HepG2 (cell line): ENCODE results near the gene USP30. TPM values are rescaled to one million over a fixed set of nuclear protein-coding genes. Genes with fewer than 3 reads are reported as not detected.

Source experiments
- ATF5 ChIP-seq: sonication (generic); formaldehyde crosslinking; IDR thresholded peaks from 2 replicates; pipeline ENCODE4 v1.4.0; 2020; ENCODE audit warnings: mild to moderate bottlenecking, low read depth, missing genetic modification reagents
- BRF2 ChIP-seq: sonication (generic); formaldehyde crosslinking; IDR thresholded peaks from 2 replicates; pipeline ENCODE4 v1.8.1; 2022; ENCODE audit warnings: mild to moderate bottlenecking, missing genetic modification reagents
- CREB3 ChIP-seq: sonication (generic); formaldehyde crosslinking; IDR thresholded peaks from 2 replicates; pipeline ENCODE4 v1.5.0; 2020; ENCODE audit warnings: missing genetic modification reagents
- JUN ChIP-seq: sonication (generic); formaldehyde crosslinking; IDR thresholded peaks from 2 replicates; pipeline ENCODE4 v1.4.0; 2020; ENCODE audit warnings: mild to moderate bottlenecking, missing genetic modification reagents
- LCORL ChIP-seq, 2 experiments: fragments of 450-650 bp in 1 of 2; sonication (generic) in 1 of 2; formaldehyde crosslinking in 1 of 2; IDR thresholded peaks; 2 replicates each; pipeline versions ENCODE4 v1.5.0 to v1.6.1; 2017 to 2020; ENCODE audit warnings: antibody characterized with exemption in 1 of 2, missing genetic modification reagents in 1 of 2
- NCOR1 ChIP-seq: fragments of 200-600 bp; sonication (generic); IDR thresholded peaks from 2 replicates; pipeline ENCODE4 v1.7.0; 2017; ENCODE audit warnings: antibody characterized with exemption, low read length, borderline replicate concordance
- NRL ChIP-seq: sonication (generic); formaldehyde crosslinking; IDR thresholded peaks from 2 replicates; pipeline ENCODE4 v1.5.0; 2020; ENCODE audit warnings: missing genetic modification reagents, mild to moderate bottlenecking, moderate library complexity, borderline replicate concordance
- TFAP4 ChIP-seq: sonication (generic); IDR thresholded peaks from 2 replicates; pipeline ENCODE4 v1.6.1; 2016; ENCODE audit warnings: low read depth, borderline replicate concordance
- USF2 ChIP-seq, 2 experiments: sonication (generic) in 1 of 2; formaldehyde crosslinking in 1 of 2; IDR thresholded peaks; 2 replicates each; pipeline versions ENCODE4 v1.5.1 to v1.6.1; 2011 to 2020; ENCODE audit warnings: borderline replicate concordance in 1 of 2, low read depth in 1 of 2, low read length in 1 of 2, mild to moderate bottlenecking in 1 of 2, missing genetic modification reagents in 1 of 2, moderate library complexity in 1 of 2
- ZBTB10 ChIP-seq: sonication (generic); formaldehyde crosslinking; IDR thresholded peaks from 2 replicates; pipeline ENCODE4 v1.4.0; 2020; ENCODE audit warnings: missing genetic modification reagents, borderline replicate concordance
- ZFYVE20 ChIP-seq: sonication (generic); formaldehyde crosslinking; IDR thresholded peaks from 2 replicates; pipeline ENCODE4 v1.8.0; 2023; ENCODE audit warnings: low read depth, mild to moderate bottlenecking, moderate library complexity, missing genetic modification reagents, borderline replicate concordance
- ZNF256 ChIP-seq: sonication (generic); formaldehyde crosslinking; conservative IDR thresholded peaks from 2 replicates; pipeline ENCODE4 v1.4.0; 2020; ENCODE audit warnings: missing genetic modification reagents
- ZNF414 ChIP-seq: sonication (generic); formaldehyde crosslinking; IDR thresholded peaks from 2 replicates; pipeline ENCODE4 v1.5.0; 2020; ENCODE audit warnings: missing genetic modification reagents
- ZNF614 ChIP-seq: IDR thresholded peaks from 2 replicates; pipeline ENCODE4 v1.6.1; 2018; ENCODE audit warnings: missing biosample characterization, missing genetic modification reagents, inconsistent platforms, borderline replicate concordance
- ZNF660 ChIP-seq: sonication (generic); formaldehyde crosslinking; IDR thresholded peaks from 2 replicates; pipeline ENCODE4 v1.5.1; 2020; ENCODE audit warnings: mild to moderate bottlenecking, low read depth, missing genetic modification reagents, borderline replicate concordance
- ZSCAN20 ChIP-seq: sonication (generic); formaldehyde crosslinking; IDR thresholded peaks from 2 replicates; pipeline ENCODE4 v1.4.0; 2020; ENCODE audit warnings: missing genetic modification reagents, mild to moderate bottlenecking, borderline replicate concordance
- polyA plus RNA-seq, 8 experiments: library from polyadenylated mRNA; depleted of rRNA in 3 of 8; stranded (reverse) in 7 of 8; unstranded in 1 of 8; fragments of >200 nt; fragmentation: Illumina TruSeq in 4 of 8; extraction: Trizol in 4 of 8; gene quantifications; 2 replicates each; pipeline versions ENCODE4 v1.2.1 to v1.2.3, GENCODE V29; 2011 to 2016; ENCODE audit warnings: low read depth in 4 of 8, missing spikeins in 1 of 8, mixed read lengths in 1 of 8; ENCODE audit not compliant: insufficient read depth in 1 of 8
- total RNA-seq, 5 experiments: library from RNA; depleted of rRNA; stranded (reverse); fragments of >200 nt; fragmentation: Illumina TruSeq; extraction: Trizol; gene quantifications; 2 replicates each; pipeline ENCODE4 v1.2.3, GENCODE V29; 2016; ENCODE audit warnings: low read depth in 1 of 5

The USP30 gene
- total and polyA plus RNA-seq, 2 of the 13 experiments (the other 11 are each of a cell fraction or from before 2014, with no cell fraction given), result 11.2 to 20.8 TPM

- no peak for TF ChIP-seq ZBTB10 (CRISPR knock-in tag)
- peak; percentile 64; the same call in 1 of the 2 replicates for TF ChIP-seq NRL (CRISPR knock-in tag)
- peak; percentile 72; the same call in 1 of the 2 replicates for TF ChIP-seq NCOR1
- no peak for TF ChIP-seq LCORL (IDR thresholded peaks at IDR 0.05)
- peak; percentile 73 for TF ChIP-seq LCORL (CRISPR knock-in tag; IDR thresholded peaks at IDR 0.05)
- TF ChIP-seq USF2 (IDR thresholded peaks at IDR 0.05; ENCODE audit: low read depth, low read length), result no peak
- TF ChIP-seq USF2 (CRISPR knock-in tag; IDR thresholded peaks at IDR 0.05; ENCODE audit: borderline replicate concordance), result no peak
- TF ChIP-seq ZSCAN20 (CRISPR knock-in tag), result no peak
- TF ChIP-seq CREB3 (CRISPR knock-in tag), result no peak
- no peak for TF ChIP-seq ZNF660 (CRISPR knock-in tag)
- 0 out of 2 replicates have a peak, but pooled peaks have one; percentile 42 for TF ChIP-seq JUN (CRISPR knock-in tag)
- TF ChIP-seq ZNF414 (CRISPR knock-in tag), result peak; percentile 60; the same call in 1 of the 2 replicates
- TF ChIP-seq ZFYVE20 (CRISPR knock-in tag), result no peak
- peak; percentile 97 for TF ChIP-seq TFAP4
- peak; percentile 80 for TF ChIP-seq ZNF614
- TF ChIP-seq BRF2 (CRISPR knock-in tag), result no peak
- TF ChIP-seq ZNF256 (CRISPR knock-in tag), result no peak
- no peak for TF ChIP-seq ATF5
Measured at GRCh38 chr12:109115758-109116610, 63.6 kb downstream of the USP30 start, which contains the start of gene ACACB (continued).
